Transverse colon (tissue), 3 donors: ENCODE data around the gene ATG9B.

Experiments used
- CTCF ChIP-seq, 5 experiments: fragments of 200-600 bp in 3 of 5; fragments of 450-650 bp in 2 of 5; sonication (generic) in 3 of 5; IDR thresholded peaks; 1 replicate in 2 of 5; 2 replicates in 3 of 5; pipeline ENCODE4 v1.5.1; 2016 to 2017; ENCODE audit warnings: antibody characterized with exemption in 5 of 5, inconsistent platforms in 3 of 5, mild to moderate bottlenecking in 2 of 5, moderate library complexity in 1 of 5
- EP300 ChIP-seq: sonication (generic); formaldehyde crosslinking; IDR thresholded peaks from one replicate; pipeline ENCODE4 v1.6.1; 2017; ENCODE audit warnings: antibody characterized with exemption, low read depth
- POLR2A ChIP-seq: fragments of 450-650 bp; IDR thresholded peaks from one replicate; pipeline ENCODE4 v1.6.1; 2016; ENCODE audit warnings: antibody characterized with exemption, mild to moderate bottlenecking, moderate library complexity

GRCh38 chr7:151010037-151010306 lies 14.3 kb downstream of the ATG9B start:
- no peak for TF ChIP-seq CTCF (IDR thresholded peaks at IDR 0.05)
- no peak for TF ChIP-seq POLR2A
- no peak for TF ChIP-seq EP300
